GM18858 (cell line): ENCODE measurements around the gene CCR7.

Source experiments
- ATAC-seq: cut with Tn5 transposase; IDR thresholded peaks from one replicate; pipeline ENCODE4 v1.9.1; 2021; ENCODE audit not compliant: unreplicated experiment

The CCR7 gene

GRCh38 chr17:40519089-40519775 lies 46.0 kb downstream of the CCR7 start:
- no peak for ATAC-seq

GRCh38 chr17:40518401-40519088 lies 46.7 kb downstream of the CCR7 start:
- ATAC-seq: no peak

GRCh38 chr17:40517981-40518380 lies 47.3 kb downstream of the CCR7 start:
- no peak for ATAC-seq

- no peak for ATAC-seq
These were observed 48.0 kb downstream of the CCR7 start for GRCh38 chr17:40517286-40517662.

- no peak for ATAC-seq
These were observed 48.5 kb downstream of the CCR7 start for GRCh38 chr17:40516581-40517285.

GRCh38 chr17:40515491-40516041 lies 49.7 kb downstream of the CCR7 start:
- ATAC-seq: no peak

GRCh38 chr17:40515011-40515410 lies 50.3 kb downstream of the CCR7 start:
- no peak for ATAC-seq

GRCh38 chr17:40514013-40514875 lies 51.0 kb downstream of the CCR7 start:
- ATAC-seq: no peak

- no peak for ATAC-seq
These were observed 53.5 kb downstream of the CCR7 start for GRCh38 chr17:40511667-40512220.

- no peak for ATAC-seq
These were observed 54.1 kb downstream of the CCR7 start for GRCh38 chr17:40511136-40511535.

- ATAC-seq: no peak
These were observed 55.0 kb downstream of the CCR7 start for GRCh38 chr17:40510328-40510648.

GRCh38 chr17:40509626-40510327 lies 55.5 kb downstream of the CCR7 start:
- ATAC-seq: no peak

GRCh38 chr17:40506786-40507185 lies 58.5 kb downstream of the CCR7 start:
- no peak for ATAC-seq
